GM18520 (cell line): Measurements from ENCODE around the gene TBC1D10B.
"Not testable (repeated sequence)": the region's sequence is repeated elsewhere in the genome, so short reads cannot be mapped to it uniquely, and the experiment has no call there.

Experiments used
- ATAC-seq: cut with Tn5 transposase; IDR thresholded peaks from one replicate; pipeline ENCODE4 v1.9.1; 2021; ENCODE audit not compliant: unreplicated experiment

The TBC1D10B gene

DNA sequence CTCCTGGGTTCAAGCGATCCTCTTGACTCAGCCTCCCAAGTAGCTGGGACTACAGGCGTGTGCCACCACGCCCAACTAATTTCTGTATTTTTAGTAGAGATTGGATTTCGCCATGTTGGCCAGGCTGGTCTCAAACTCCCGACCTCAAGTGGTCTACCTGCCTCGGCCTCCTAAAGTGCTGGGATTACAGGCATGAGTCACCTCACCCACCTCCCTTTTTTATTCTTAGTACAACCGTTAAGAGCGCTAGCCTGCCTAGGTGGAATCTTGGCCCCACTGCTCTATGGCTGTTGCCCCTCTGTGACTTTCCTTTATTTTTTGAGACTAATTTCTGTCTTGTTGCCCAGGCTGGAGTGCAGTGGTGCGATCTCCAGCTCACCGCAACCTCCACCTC is 32.3 kb downstream of the TBC1D10B start:
- ATAC-seq: not testable (repeated sequence)

DNA sequence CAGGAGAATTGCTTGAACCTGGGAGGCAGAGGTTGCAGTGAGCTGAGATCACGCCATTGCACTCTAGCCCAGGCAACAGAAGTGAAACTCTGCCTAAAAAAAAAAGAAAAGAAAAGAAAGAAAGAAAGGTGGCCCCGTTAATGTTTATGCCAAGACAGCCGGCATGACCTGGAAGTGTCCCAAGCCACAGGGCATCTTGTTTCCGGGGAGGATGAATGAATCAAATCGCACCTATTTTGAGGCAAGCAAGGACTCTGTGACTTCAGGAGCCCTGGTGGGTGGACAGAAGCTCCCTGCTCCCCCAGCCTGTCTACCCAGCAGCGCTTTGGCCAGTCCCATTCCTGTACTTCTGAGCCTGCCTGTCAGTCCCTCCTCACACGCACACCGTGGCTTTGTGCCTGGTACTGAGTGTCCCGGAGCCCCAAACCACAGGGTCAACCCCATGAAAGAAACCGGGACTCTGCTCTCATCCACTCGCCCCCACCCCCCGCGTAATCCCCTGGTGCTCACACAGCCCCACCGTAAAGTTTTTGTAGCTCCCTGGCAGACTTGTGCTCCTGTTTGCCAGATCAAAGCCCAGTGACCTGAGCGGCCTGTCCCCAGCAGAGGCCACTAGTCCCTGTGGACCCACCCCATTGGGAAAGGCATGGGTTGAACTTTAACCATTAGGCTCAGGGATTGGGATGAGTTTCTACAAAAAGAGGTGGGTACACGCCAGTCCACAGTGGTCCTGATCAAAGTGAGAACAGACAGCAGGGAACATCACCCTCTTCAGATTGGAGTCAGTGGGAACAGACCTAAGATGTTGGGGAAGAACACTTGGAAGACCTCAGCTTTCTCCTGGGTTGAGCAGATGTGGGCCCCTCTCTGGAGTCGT is 34.5 kb downstream of the TBC1D10B start:
- ATAC-seq: no peak

DNA sequence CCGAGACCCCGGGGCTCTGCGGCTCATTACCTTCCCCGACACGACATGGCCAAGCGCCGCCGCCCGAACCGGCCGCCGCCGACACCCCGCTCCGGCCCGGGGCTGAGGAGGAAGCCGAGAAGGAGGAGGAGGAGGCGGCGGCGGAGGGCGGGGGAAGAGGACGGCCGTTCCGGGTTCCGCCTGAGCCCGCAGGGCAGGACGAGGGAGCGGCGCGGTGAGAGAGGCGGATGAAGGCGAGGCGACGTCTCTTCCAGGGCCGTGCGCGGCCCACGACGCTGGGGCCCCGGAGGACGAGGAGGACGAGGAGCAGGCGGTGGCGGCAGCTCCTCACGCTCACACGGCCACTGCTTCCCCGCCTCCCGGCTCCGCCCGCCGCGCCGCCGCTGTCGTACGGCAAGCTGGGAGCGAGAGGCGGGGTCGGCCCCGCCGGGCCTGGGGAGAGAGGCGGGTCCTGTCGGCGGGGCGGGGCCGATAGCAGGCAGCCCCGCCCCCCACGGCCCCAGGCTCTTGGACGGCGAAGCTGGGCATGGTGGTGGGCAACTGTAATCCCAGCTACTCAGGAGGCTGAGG is 35.2 kb downstream of the TBC1D10B start:
- ATAC-seq: peak; percentile 78

DNA sequence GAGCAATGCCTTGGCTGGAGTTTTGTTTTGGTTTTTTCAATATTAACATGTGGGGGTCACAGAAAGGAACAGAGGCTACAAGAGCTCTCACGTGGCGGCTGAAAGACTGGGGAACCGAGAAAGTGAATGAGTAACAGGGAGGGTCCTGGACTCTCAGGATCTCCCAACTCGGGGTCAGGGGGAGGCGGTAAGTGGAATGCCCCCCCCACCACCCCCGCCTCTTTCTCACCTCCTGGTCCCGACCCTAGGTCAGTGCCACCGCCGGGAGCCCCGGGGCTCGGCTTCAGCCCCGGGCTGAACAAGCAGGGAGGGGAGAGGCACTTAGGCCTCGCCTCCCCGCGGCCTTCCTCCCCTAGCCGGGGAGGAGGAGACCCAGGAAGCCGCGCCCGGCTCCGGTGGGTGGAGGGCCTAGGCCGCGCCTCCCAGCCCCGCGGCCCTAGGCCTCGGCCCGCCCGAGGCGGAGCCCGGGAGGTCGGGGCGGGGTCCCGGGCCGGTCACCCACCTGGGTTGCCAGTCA is 35.8 kb downstream of the TBC1D10B start:
- ATAC-seq: peak; percentile 76

DNA sequence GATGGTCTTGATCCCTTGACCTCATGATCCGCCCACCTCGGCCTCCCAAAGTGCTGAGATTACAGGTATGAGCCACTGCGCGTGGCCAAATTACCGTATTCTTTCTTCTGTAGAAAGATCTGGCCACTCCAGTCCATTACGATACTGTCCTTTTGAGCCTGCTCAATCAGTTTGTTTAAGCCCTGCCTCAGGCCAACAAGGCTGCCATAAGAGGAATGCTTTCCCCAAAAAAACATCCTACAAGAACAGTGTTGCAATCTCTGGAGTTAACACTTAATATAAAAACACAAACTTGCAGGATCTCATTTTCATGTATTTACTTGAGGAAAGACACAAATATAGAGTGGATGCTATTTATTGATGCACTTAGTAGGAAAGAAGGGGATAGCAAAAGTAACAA is 46.1 kb downstream of the TBC1D10B start:
- ATAC-seq: not testable (repeated sequence)

DNA sequence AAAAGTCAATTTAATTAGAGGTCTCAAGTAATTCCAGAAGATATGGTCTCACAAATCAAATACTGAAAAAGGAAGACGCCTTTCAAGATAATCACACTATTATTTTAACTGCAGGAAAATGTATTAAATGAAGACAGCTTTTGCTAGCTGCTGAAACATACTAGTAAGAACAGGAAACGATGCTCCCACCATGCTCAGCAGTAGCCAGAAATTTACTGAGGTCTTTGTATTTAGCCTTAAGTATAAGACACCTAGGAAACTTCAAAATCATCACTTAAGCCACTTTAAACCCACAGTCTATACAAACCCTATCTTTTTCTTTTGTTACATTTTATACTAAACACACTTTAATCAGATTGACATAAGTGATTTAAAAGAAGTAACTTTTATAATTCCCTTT is 51.6 kb downstream of the TBC1D10B start:
- ATAC-seq: not testable (repeated sequence)

DNA sequence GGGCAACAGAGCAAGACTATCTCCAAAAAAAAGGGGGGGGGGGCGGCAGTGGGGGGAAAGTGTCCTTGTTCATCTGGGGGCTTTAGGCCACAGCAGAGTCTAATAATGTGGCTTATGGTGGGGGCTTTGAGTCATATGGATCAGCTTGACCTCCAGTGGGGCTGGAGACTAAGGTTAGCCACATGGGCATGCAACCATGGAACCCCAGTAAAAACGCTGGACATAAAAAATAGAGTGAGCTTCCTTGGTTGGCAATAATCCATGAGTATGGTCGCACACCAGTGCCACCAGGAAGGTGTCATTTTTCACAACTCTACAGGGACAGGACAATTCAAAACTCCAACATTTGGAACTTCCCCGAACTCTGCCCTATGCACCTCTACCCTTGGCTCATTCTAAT is 59.4 kb downstream of the TBC1D10B start:
- not testable (repeated sequence) for ATAC-seq

DNA sequence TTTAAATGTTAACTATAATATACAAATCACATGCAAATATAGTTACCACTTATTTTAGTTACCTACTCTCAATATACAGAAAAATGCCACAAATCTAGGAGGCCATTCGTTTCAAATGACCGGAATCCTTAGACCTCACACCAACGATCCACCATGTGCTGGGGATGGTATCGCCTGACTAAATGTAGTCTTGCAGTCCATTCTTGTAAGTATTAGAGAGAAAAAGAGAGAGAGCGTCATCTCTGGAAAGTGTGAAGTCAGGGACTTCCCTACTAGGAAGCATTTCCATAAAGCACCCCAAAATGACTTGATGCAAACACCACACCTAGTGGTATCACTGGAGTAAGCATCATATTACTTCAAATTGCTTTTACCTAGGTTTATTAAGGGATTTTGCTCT is 61.0 kb downstream of the TBC1D10B start:
- not testable (repeated sequence) for ATAC-seq
